Ovary (tissue), 3 donors: ENCODE results near the gene COLQ.

ENCODE experiments used
- EP300 ChIP-seq: sonication (generic); formaldehyde crosslinking; IDR thresholded peaks from one replicate; pipeline ENCODE4 v1.6.1; 2017; ENCODE audit warnings: antibody characterized with exemption
- POLR2A ChIP-seq: fragments of 450-650 bp; IDR thresholded peaks from one replicate; pipeline ENCODE4 v1.6.1; 2017; ENCODE audit warnings: antibody characterized with exemption, mild to moderate bottlenecking, moderate library complexity
- TF ChIP-seq, protein P1 (sequence below), 3 donors: fragments of 450-650 bp in 2 of 3; fragments of 200-600 bp in 1 of 3; IDR thresholded peaks; one replicate each; pipeline versions ENCODE4 v1.5.1 to v1.8.0; 2016 to 2022; ENCODE audit warnings: antibody characterized with exemption in 3 of 3, mild to moderate bottlenecking in 1 of 3
- donor health status: DM: no; HTN: no; CAD: no.

DNA sequence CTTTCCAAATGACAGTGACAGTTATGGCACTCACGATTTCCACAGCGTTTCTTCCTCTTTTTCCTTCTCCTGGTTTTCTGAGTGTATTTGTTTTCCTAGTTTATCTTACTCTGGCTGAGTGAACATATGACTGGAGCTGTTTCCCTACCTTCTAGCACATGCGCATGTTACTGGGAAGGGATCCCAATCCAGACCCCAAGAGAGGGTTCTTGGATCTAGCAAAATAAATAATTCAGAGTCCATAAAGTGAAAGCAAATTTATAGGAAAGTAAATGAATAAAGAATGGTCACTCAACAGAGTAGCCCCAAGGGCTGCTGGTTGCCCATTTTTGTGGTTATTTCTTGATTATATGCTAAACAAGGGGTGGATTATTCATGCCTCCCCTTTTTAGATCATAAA, 118.0 kb downstream of the COLQ start:
- no peak for TF ChIP-seq POLR2A
- TF ChIP-seq, protein P1, sequence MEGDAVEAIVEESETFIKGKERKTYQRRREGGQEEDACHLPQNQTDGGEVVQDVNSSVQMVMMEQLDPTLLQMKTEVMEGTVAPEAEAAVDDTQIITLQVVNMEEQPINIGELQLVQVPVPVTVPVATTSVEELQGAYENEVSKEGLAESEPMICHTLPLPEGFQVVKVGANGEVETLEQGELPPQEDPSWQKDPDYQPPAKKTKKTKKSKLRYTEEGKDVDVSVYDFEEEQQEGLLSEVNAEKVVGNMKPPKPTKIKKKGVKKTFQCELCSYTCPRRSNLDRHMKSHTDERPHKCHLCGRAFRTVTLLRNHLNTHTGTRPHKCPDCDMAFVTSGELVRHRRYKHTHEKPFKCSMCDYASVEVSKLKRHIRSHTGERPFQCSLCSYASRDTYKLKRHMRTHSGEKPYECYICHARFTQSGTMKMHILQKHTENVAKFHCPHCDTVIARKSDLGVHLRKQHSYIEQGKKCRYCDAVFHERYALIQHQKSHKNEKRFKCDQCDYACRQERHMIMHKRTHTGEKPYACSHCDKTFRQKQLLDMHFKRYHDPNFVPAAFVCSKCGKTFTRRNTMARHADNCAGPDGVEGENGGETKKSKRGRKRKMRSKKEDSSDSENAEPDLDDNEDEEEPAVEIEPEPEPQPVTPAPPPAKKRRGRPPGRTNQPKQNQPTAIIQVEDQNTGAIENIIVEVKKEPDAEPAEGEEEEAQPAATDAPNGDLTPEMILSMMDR (IDR thresholded peaks at IDR 0.05): no peak
- no peak for TF ChIP-seq EP300
